ENCODE data around the gene KLHL6.

KLHL6 gene

GRCh38 chr3:183490211-183490601 lies 65.3 kb downstream of the KLHL6 start:
- H3K4me3 ChIP-seq (ENCODE audit: low read depth, low read length), result no peak overlapping the region
- no peaks in the 10 kb centered on the region for H3K27me3 ChIP-seq
- no peaks in the 10 kb centered on the region for H3K4me1 ChIP-seq
- TF ChIP-seq CTCF (IDR thresholded peaks at IDR 0.05; ENCODE audit: low read depth, low read length), result no peak
- no peak for DNase-seq
- no peaks in the 10 kb centered on the region for H3K9me3 ChIP-seq
- H3K36me3 ChIP-seq, result no peaks in the 10 kb centered on the region

GRCh38 chr3:183489455-183490210 lies 65.9 kb downstream of the KLHL6 start:
- Histone ChIP-seq H3K4me1 (no peaks in the 10 kb centered on the region), H3K9me3 (no peaks in the 10 kb centered on the region), H3K27me3 (no peaks in the 10 kb centered on the region), H3K4me3 (ENCODE audit: low read depth, low read length) (no peak overlapping the region), H3K36me3 (no peaks in the 10 kb centered on the region)
- no peak for DNase-seq
- no peak for TF ChIP-seq CTCF (IDR thresholded peaks at IDR 0.05; ENCODE audit: low read depth, low read length)

- Histone ChIP-seq H3K27me3 (no peaks in the 10 kb centered on the region), H3K9me3 (no peaks in the 10 kb centered on the region), H3K36me3 (no peaks in the 10 kb centered on the region), H3K4me1 (no peaks in the 10 kb centered on the region), H3K4me3 (ENCODE audit: low read depth, low read length) (no peak overlapping the region)
- DNase-seq, result no peak
- no peak for TF ChIP-seq CTCF (IDR thresholded peaks at IDR 0.05; ENCODE audit: low read depth, low read length)
These were observed 67.2 kb downstream of the KLHL6 start for GRCh38 chr3:183488343-183488742.

- Histone ChIP-seq H3K27me3 (no peaks in the 10 kb centered on the region), H3K9me3 (no peaks in the 10 kb centered on the region), H3K4me1 (no peaks in the 10 kb centered on the region), H3K36me3 (no peaks in the 10 kb centered on the region), H3K4me3 (ENCODE audit: low read depth, low read length) (no peak overlapping the region)
- TF ChIP-seq CTCF (IDR thresholded peaks at IDR 0.05; ENCODE audit: low read depth, low read length), result no peak
- DNase-seq, result no peak
These were observed 67.6 kb downstream of the KLHL6 start for GRCh38 chr3:183487896-183488295.

- Histone ChIP-seq H3K27me3 (no peaks in the 10 kb centered on the region), H3K36me3 (no peaks in the 10 kb centered on the region), H3K4me3 (ENCODE audit: low read depth, low read length) (no peak overlapping the region), H3K9me3 (no peaks in the 10 kb centered on the region), H3K4me1 (no peaks in the 10 kb centered on the region)
- no peak for DNase-seq
- TF ChIP-seq CTCF (IDR thresholded peaks at IDR 0.05; ENCODE audit: low read depth, low read length), result no peak
These were observed 68.5 kb downstream of the KLHL6 start for GRCh38 chr3:183487016-183487415.

GRCh38 chr3:183486472-183486871 lies 69.0 kb downstream of the KLHL6 start:
- no peaks in the 10 kb centered on the region for H3K27me3 ChIP-seq
- TF ChIP-seq CTCF (IDR thresholded peaks at IDR 0.05; ENCODE audit: low read depth, low read length), result no peak
- H3K36me3 ChIP-seq, result no peaks in the 10 kb centered on the region
- no peaks in the 10 kb centered on the region for H3K9me3 ChIP-seq
- no peak overlapping the region for H3K4me3 ChIP-seq (ENCODE audit: low read depth, low read length)
- no peaks in the 10 kb centered on the region for H3K4me1 ChIP-seq
- DNase-seq, result no peak
